C4-2B (cell line): ENCODE measurements around the gene CCDC85C.
A peak's percentile ranks its signal among the peaks of the same experiment; 100 is the strongest.

Source experiments
- H3K27ac ChIP-seq: fragments of 450-650 bp; 2 replicates; pipeline ENCODE4 v1.5.1; 2017
- CTCF ChIP-seq: fragments of 450-650 bp; conservative IDR thresholded peaks from 2 replicates; pipeline ENCODE4 v1.5.1; 2017; ENCODE audit warnings: mild to moderate bottlenecking
- ZFX ChIP-seq: fragments of 450-650 bp; IDR thresholded peaks from 2 replicates; pipeline ENCODE4 v1.6.1; 2017

Gene CCDC85C

GRCh38 chr14:99481745-99482099 lies 122.3 kb downstream of the CCDC85C start:
- TF ChIP-seq CTCF (no peak), ZFX (no peak)
- H3K27ac ChIP-seq, result peak overlapping the region; percentile 85

- H3K27ac ChIP-seq, result peak within 1 kb of the TSS; percentile 85
- TF ChIP-seq CTCF, result no peak
- no peak for TF ChIP-seq ZFX
Measured at GRCh38 chr14:99480917-99481744, 122.9 kb downstream of the CCDC85C start, which contains the start of gene CCNK. Gene CCNK, plus strand, starts transcription at chr14:99481409. Its CDS starts 11,269 bp downstream, at chr14:99492678.

GRCh38 chr14:99479906-99480869 lies 123.8 kb downstream of the CCDC85C start, which contains the start of gene SETD3:
Gene SETD3, minus strand, starts transcription at chr14:99480859. Its CDS starts 15,054 bp downstream, at chr14:99465805.
- TF ChIP-seq ZFX (peak; percentile 81), CTCF (no peak; the same call in 1 of the 2 replicates)
- H3K27ac ChIP-seq, result peak within 1 kb of the TSS; percentile 85

GRCh38 chr14:99479160-99479905 lies 124.7 kb downstream of the CCDC85C start:
- no peak for TF ChIP-seq CTCF
- TF ChIP-seq ZFX, result no peak
- peak overlapping the region; percentile 85 for H3K27ac ChIP-seq

GRCh38 chr14:99478128-99478527 lies 125.9 kb downstream of the CCDC85C start:
- no peak overlapping the region for H3K27ac ChIP-seq
- no peak for TF ChIP-seq CTCF
- TF ChIP-seq ZFX, result no peak

- TF ChIP-seq CTCF (no peak), ZFX (no peak)
Measured at GRCh38 chr14:99476864-99477263, 127.1 kb downstream of the CCDC85C start.

More at GRCh38 chr14:99476864-99477263, 127.1 kb downstream of the CCDC85C start:
- no peak overlapping the region for H3K27ac ChIP-seq
